K562 (cell line): ENCODE measurements around the gene PLXNA2. TPM values are rescaled to one million over a fixed set of nuclear protein-coding genes. Genes with fewer than 3 reads are reported as not detected.

Experiments used
- BACH1 ChIP-seq: fragments of 200-800 bp; sonication (Bioruptor generic); IDR thresholded peaks from 2 replicates; pipeline ENCODE4 v1.6.1; 2016; ENCODE audit warnings: missing genetic modification characterization, missing compliant biosample characterization
- CAMTA2 ChIP-seq: fragments of 250-450 bp; sonication (Bioruptor Pico); conservative IDR thresholded peaks from 2 replicates; pipeline ENCODE4 v1.5.1; 2022
- CBFA2T2 ChIP-seq: fragments of 450-650 bp; conservative IDR thresholded peaks from 2 replicates; pipeline ENCODE4 v1.6.1; 2017; ENCODE audit warnings: mild to moderate bottlenecking
- EP300 ChIP-seq: IDR thresholded peaks from 2 replicates; pipeline ENCODE4 v1.6.1; 2012; ENCODE audit warnings: low read length, improper control_type of control experiment
- GTF2F1 ChIP-seq: IDR thresholded peaks from 2 replicates; pipeline ENCODE4 v1.6.1; 2011; ENCODE audit warnings: low read depth, low read length, improper control_type of control experiment
- KDM1A ChIP-seq, 2 experiments: fragments of 450-650 bp; IDR thresholded peaks; 2 replicates each; pipeline ENCODE4 v1.6.1; 2016; ENCODE audit warnings: mild to moderate bottlenecking in 2 of 2
- MECOM ChIP-seq: fragments of 250-450 bp; sonication (Bioruptor Pico); IDR thresholded peaks from 2 replicates; pipeline ENCODE4 v1.8.0; 2022; ENCODE audit warnings: inconsistent platforms
- MTA2 ChIP-seq: fragments of 450-650 bp; IDR thresholded peaks from 2 replicates; pipeline ENCODE4 v1.6.1; 2016; ENCODE audit warnings: low read depth
- NFIX ChIP-seq: fragments of 250-450 bp; sonication (Bioruptor Pico); IDR thresholded peaks from 2 replicates; pipeline ENCODE4 v1.4.0; 2020; ENCODE audit warnings: low read depth, mild to moderate bottlenecking, moderate library complexity
- NUFIP1 ChIP-seq: fragments of 450-650 bp; IDR thresholded peaks from 2 replicates; pipeline ENCODE4 v1.6.1; 2018; ENCODE audit not compliant: partially characterized antibody
- RUNX1 ChIP-seq: sonication (generic); IDR thresholded peaks from 2 replicates; pipeline ENCODE4 v1.6.1; 2016; ENCODE audit warnings: antibody characterized with exemption, low read depth
- SREBF1 ChIP-seq: fragments of 150-350 bp; IDR thresholded peaks from 2 replicates; pipeline ENCODE4 v1.6.1; 2014; ENCODE audit warnings: antibody characterized with exemption, low read depth, low read length, borderline replicate concordance
- SREBF2 ChIP-seq: sonication (generic); formaldehyde crosslinking; IDR thresholded peaks from 2 replicates; pipeline ENCODE4 v1.4.0; 2020; ENCODE audit warnings: mild to moderate bottlenecking, missing genetic modification reagents
- TCF3 ChIP-seq: sonication (generic); formaldehyde crosslinking; IDR thresholded peaks from 2 replicates; pipeline ENCODE4 v1.4.0; 2020; ENCODE audit warnings: mild to moderate bottlenecking, missing genetic modification reagents
- TEAD4 ChIP-seq, 2 experiments: sonication (generic) in 1 of 2; formaldehyde crosslinking in 1 of 2; IDR thresholded peaks; 2 replicates each; pipeline versions ENCODE4 v1.6.1 to v1.8.0; 2012 to 2022; ENCODE audit warnings: borderline replicate concordance in 1 of 2, inconsistent platforms in 1 of 2, low read length in 1 of 2, mild to moderate bottlenecking in 1 of 2, missing genetic modification reagents in 1 of 2
- ZEB2 ChIP-seq: fragments of 450-650 bp; IDR thresholded peaks from 2 replicates; pipeline ENCODE4 v1.6.1; 2016
- ZNF184 ChIP-seq: sonication (generic); formaldehyde crosslinking; IDR thresholded peaks from 2 replicates; pipeline ENCODE4 v1.5.0; 2020; ENCODE audit warnings: missing genetic modification reagents
- ZNF347 ChIP-seq: fragments of 450-650 bp; formaldehyde crosslinking; IDR thresholded peaks from 2 replicates; pipeline ENCODE4 v1.4.0; 2020; ENCODE audit warnings: low read depth, mild to moderate bottlenecking, moderate library complexity
- polyA plus RNA-seq, 8 experiments: library from polyadenylated mRNA; depleted of rRNA in 4 of 8; stranded (reverse) in 5 of 8; unstranded in 3 of 8; fragments of >200 nt; fragmentation: Nextera tagmentation in 2 of 8; fragmentation: Illumina TruSeq in 1 of 8; extraction: Ambion mirVana in 2 of 8; extraction: Trizol in 1 of 8; gene quantifications; 2 replicates each; pipeline versions ENCODE4 v1.2.1 to v1.2.3, GENCODE V29; 2011 to 2014; ENCODE audit warnings: inconsistent platforms in 1 of 8, missing spikeins in 1 of 8
- total RNA-seq, 7 experiments: library from RNA; depleted of rRNA in 6 of 7; stranded (reverse); fragments of >200 nt in 6 of 7; fragmentation: Illumina TruSeq in 2 of 7; extraction: Trizol in 2 of 7; gene quantifications; 2 replicates each; pipeline versions ENCODE4 v1.2.1 to v1.2.3, GENCODE V29; 2011 to 2021; ENCODE audit warnings: low replicate concordance in 1 of 7
- TF ChIP-seq, protein P1 (sequence below): sonication (generic); formaldehyde crosslinking; IDR thresholded peaks from 2 replicates; pipeline ENCODE4 v1.8.1; 2022; ENCODE audit warnings: missing genetic modification reagents
- TF ChIP-seq, protein P2 (sequence below): fragments of 250-450 bp; sonication (Bioruptor Pico); IDR thresholded peaks from 2 replicates; pipeline ENCODE4 v1.5.0; 2021

The PLXNA2 gene
- total and polyA plus RNA-seq, 9 of the 15 experiments (the other 6 are each of a cell fraction or from before 2014, with no cell fraction given), result 0.01 to 1.3 (median 0.32) TPM

DNA sequence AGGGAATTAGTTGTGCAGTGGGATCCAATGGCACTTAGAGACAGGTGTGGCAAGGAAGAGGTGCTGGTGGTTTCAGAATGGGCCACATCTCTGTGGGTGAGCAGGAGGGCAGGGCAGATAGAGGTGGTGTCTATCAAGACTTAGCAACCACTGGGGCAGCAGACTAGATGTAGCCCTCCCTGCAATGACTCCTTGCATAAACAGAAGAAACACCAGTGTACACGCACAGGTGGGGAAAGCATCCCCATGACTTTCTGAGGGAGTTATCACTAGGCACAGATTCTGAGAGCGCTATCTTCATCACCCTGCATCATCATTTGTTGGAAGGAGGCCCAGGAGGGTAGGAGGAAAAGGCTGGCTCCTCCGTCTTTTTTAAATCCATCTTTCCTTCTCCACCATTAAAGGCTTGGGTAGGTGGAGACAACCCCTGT lies 58.4 kb downstream of the PLXNA2 start (continued):
- TF ChIP-seq GTF2F1 (no peak), RUNX1 (no peak), NFIX (CRISPR knock-in tag) (no peak), MECOM (no peak), ZEB2 (peak; percentile 88), SREBF2 (CRISPR knock-in tag) (no peak), KDM1A (IDR thresholded peaks at IDR 0.05) (peak; percentile 73 to 90), ZNF184 (CRISPR knock-in tag) (no peak), CBFA2T2 (peak; percentile 66), EP300 (peak; percentile 49; the same call in 1 of the 2 replicates), SREBF1 (no peak), CAMTA2 (CRISPR knock-in tag) (no peak), TEAD4 (IDR thresholded peaks at IDR 0.05; ENCODE audit: low read length) (0 out of 2 replicates have a peak, but pooled peaks have one; percentile 16), TEAD4 (CRISPR knock-in tag; IDR thresholded peaks at IDR 0.05; ENCODE audit: borderline replicate concordance) (no peak), ZNF347 (CRISPR knock-in tag) (no peak), NUFIP1 (no peak), TCF3 (CRISPR knock-in tag) (peak; percentile 55), MTA2 (0 out of 2 replicates have a peak, but pooled peaks have one; percentile 11), BACH1 (no peak)
- TF ChIP-seq, protein P1, sequence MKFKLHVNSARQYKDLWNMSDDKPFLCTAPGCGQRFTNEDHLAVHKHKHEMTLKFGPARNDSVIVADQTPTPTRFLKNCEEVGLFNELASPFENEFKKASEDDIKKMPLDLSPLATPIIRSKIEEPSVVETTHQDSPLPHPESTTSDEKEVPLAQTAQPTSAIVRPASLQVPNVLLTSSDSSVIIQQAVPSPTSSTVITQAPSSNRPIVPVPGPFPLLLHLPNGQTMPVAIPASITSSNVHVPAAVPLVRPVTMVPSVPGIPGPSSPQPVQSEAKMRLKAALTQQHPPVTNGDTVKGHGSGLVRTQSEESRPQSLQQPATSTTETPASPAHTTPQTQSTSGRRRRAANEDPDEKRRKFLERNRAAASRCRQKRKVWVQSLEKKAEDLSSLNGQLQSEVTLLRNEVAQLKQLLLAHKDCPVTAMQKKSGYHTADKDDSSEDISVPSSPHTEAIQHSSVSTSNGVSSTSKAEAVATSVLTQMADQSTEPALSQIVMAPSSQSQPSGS (CRISPR knock-in tag), result no peak
- TF ChIP-seq, protein P2, sequence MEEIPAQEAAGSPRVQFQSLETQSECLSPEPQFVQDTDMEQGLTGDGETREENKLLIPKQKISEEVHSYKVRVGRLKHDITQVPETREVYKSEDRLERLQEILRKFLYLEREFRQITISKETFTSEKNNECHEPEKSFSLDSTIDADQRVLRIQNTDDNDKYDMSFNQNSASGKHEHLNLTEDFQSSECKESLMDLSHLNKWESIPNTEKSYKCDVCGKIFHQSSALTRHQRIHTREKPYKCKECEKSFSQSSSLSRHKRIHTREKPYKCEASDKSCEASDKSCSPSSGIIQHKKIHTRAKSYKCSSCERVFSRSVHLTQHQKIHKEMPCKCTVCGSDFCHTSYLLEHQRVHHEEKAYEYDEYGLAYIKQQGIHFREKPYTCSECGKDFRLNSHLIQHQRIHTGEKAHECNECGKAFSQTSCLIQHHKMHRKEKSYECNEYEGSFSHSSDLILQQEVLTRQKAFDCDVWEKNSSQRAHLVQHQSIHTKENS (CRISPR knock-in tag), result no peak
